Measurements from ENCODE around the gene MYLK. TPM values are rescaled to one million over a fixed set of nuclear protein-coding genes. Genes with fewer than 3 reads are reported as not detected.

The MYLK gene
- total RNA-seq, 2 experiments from 2014 or later = 0.22 TPM; not detected in 1

GRCh38 chr3:123628996-123629746, 255.0 kb downstream of the MYLK start:
- H3K27ac Mint-ChIP-seq = no peak overlapping the region
- CTCF ChIA-PET = no interaction called here
- H3K4me3 Mint-ChIP-seq = no peak overlapping the region

GRCh38 chr3:123627673-123628670, 256.2 kb downstream of the MYLK start:
- no peak for ATAC-seq (ENCODE audit: poor library complexity)
- Histone ChIP-seq H3K27ac (ENCODE audit: low read depth in 1 of 2, low read length in 2 of 2) (no peak overlapping the region), H3K4me3 (ENCODE audit: low read length) (no peak overlapping the region), H3K36me3 (ENCODE audit: insufficient read depth, low read length) (no peaks in the 10 kb centered on the region), H3K4me1 (ENCODE audit: insufficient read depth, low read length) (no peaks in the 10 kb centered on the region), H3K9me3 (ENCODE audit: control insufficient read depth in 1 of 2, insufficient read depth in 1 of 2, low read length in 2 of 2) (no peaks in the 10 kb centered on the region), H3K27me3 (ENCODE audit: control insufficient read depth in 1 of 2, insufficient read depth in 2 of 2, low read length in 2 of 2) (peaks cover 0 to 5% of the 10 kb centered on the region in 2 experiments)
- CTCF ChIA-PET = no interaction called here
- Mint-ChIP-seq H3K4me1 (ENCODE audit: low read depth) (no peaks in the 10 kb centered on the region), H3K9me3 (no peaks in the 10 kb centered on the region), H3K27me3 (peaks cover 7% of the 10 kb centered on the region), H3K4me3 (no peak overlapping the region), H3K27ac (no peak overlapping the region), H3K36me3 (ENCODE audit: low read depth) (no peaks in the 10 kb centered on the region)
- intact Hi-C loops (cut with DNase I, micrococcal nuclease) = loop anchor here in 1 of 2 experiments (10.0 kb wide), 1 partner anchor 713 kb away; no protein-coding TSS in a partner anchor
- TF ChIP-seq CTCF (IDR thresholded peaks at IDR 0.05) = no peak
- POLR2A ChIA-PET = no interaction called here
- DNase-seq = no peak

More at GRCh38 chr3:123628996-123629746, 255.0 kb downstream of the MYLK start:
- Mint-ChIP-seq H3K4me1 (ENCODE audit: low read depth) (no peaks in the 10 kb centered on the region), H3K36me3 (ENCODE audit: low read depth) (no peaks in the 10 kb centered on the region), H3K9me3 (no peaks in the 10 kb centered on the region), H3K27me3 (peaks cover 7% of the 10 kb centered on the region)
- Histone ChIP-seq H3K4me1 (ENCODE audit: insufficient read depth, low read length) (no peaks in the 10 kb centered on the region), H3K27ac (ENCODE audit: low read depth in 1 of 2, low read length in 2 of 2) (no peak overlapping the region), H3K9me3 (ENCODE audit: control insufficient read depth in 1 of 2, insufficient read depth in 1 of 2, low read length in 2 of 2) (no peaks in the 10 kb centered on the region), H3K27me3 (ENCODE audit: control insufficient read depth in 1 of 2, insufficient read depth in 2 of 2, low read length in 2 of 2) (peaks cover 0 to 5% of the 10 kb centered on the region in 2 experiments), H3K4me3 (ENCODE audit: low read length) (no peak overlapping the region), H3K36me3 (ENCODE audit: insufficient read depth, low read length) (no peaks in the 10 kb centered on the region)
- no peak for ATAC-seq (ENCODE audit: poor library complexity)
- no peak for TF ChIP-seq CTCF (IDR thresholded peaks at IDR 0.05)
- POLR2A ChIA-PET = no interaction called here
- intact Hi-C loops (cut with DNase I, micrococcal nuclease) = loop anchor here in 1 of 2 experiments (10.0 kb wide), 1 partner anchor 714 kb away; no protein-coding TSS in a partner anchor
- no peak for DNase-seq

DNA sequence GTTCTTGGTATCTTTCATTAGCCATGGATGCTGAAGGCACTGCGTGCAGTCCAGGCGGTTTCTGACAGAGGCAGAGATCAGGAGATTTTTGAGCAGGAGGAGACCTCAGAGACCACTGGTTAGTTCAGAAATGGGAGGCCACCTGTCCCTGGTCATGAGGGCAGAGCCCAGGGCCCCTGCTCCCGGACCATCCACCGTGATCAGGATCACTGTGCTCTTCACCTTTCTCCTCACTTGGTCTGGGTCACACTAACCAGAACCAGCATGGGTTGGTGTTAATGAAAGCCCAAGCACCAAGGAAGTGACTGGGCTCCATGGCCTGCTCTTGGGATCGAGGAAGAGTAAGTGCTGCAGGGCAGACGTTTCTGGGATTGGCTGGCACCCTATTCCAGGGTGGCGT, 257.3 kb downstream of the MYLK start:
- intact Hi-C loops (cut with DNase I, micrococcal nuclease) = loop anchor here in 1 of 2 experiments (10.0 kb wide), 1 partner anchor 712 kb away; no protein-coding TSS in a partner anchor
- Mint-ChIP-seq H3K27ac (no peak overlapping the region), H3K9me3 (no peaks in the 10 kb centered on the region), H3K4me3 (no peak overlapping the region), H3K27me3 (peaks cover 7% of the 10 kb centered on the region), H3K4me1 (ENCODE audit: low read depth) (no peaks in the 10 kb centered on the region), H3K36me3 (ENCODE audit: low read depth) (no peaks in the 10 kb centered on the region)
- POLR2A ChIA-PET = no interaction called here
- Histone ChIP-seq H3K4me1 (ENCODE audit: insufficient read depth, low read length) (no peaks in the 10 kb centered on the region), H3K4me3 (ENCODE audit: low read length) (no peak overlapping the region), H3K27me3 (ENCODE audit: control insufficient read depth in 1 of 2, insufficient read depth in 2 of 2, low read length in 2 of 2) (peaks cover 0 to 5% of the 10 kb centered on the region in 2 experiments), H3K27ac (ENCODE audit: low read depth in 1 of 2, low read length in 2 of 2) (no peak overlapping the region), H3K36me3 (ENCODE audit: insufficient read depth, low read length) (no peaks in the 10 kb centered on the region), H3K9me3 (ENCODE audit: control insufficient read depth in 1 of 2, insufficient read depth in 1 of 2, low read length in 2 of 2) (no peaks in the 10 kb centered on the region)
- ATAC-seq (ENCODE audit: poor library complexity) (no peak), DNase-seq (no peak)
- CTCF ChIA-PET = no interaction called here
- no peak for TF ChIP-seq CTCF (IDR thresholded peaks at IDR 0.05)
